ENCODE measurements around the gene CCBE1. TPM values are rescaled to one million over a fixed set of nuclear protein-coding genes. Genes with fewer than 3 reads are reported as not detected.

CCBE1 gene
- total RNA-seq, 4 donors from 2014 or later: 2.2 to 7.7 (median 4.1) TPM

- H3K4me3 ChIP-seq: no peak overlapping the region
Observed at GRCh38 chr18:59660366-59660765, 36.9 kb downstream of the CCBE1 start.

GRCh38 chr18:59659508-59660170 lies 37.6 kb downstream of the CCBE1 start:
- H3K4me1 ChIP-seq: no peaks in the 10 kb centered on the region
- no peak overlapping the region for H3K27ac ChIP-seq
- ATAC-seq: no peak
- H3K9me3 ChIP-seq: no peaks in the 10 kb centered on the region
- TF ChIP-seq EP300 (IDR thresholded peaks at IDR 0.05): no peak
- TF ChIP-seq, protein P1, sequence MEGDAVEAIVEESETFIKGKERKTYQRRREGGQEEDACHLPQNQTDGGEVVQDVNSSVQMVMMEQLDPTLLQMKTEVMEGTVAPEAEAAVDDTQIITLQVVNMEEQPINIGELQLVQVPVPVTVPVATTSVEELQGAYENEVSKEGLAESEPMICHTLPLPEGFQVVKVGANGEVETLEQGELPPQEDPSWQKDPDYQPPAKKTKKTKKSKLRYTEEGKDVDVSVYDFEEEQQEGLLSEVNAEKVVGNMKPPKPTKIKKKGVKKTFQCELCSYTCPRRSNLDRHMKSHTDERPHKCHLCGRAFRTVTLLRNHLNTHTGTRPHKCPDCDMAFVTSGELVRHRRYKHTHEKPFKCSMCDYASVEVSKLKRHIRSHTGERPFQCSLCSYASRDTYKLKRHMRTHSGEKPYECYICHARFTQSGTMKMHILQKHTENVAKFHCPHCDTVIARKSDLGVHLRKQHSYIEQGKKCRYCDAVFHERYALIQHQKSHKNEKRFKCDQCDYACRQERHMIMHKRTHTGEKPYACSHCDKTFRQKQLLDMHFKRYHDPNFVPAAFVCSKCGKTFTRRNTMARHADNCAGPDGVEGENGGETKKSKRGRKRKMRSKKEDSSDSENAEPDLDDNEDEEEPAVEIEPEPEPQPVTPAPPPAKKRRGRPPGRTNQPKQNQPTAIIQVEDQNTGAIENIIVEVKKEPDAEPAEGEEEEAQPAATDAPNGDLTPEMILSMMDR (IDR thresholded peaks at IDR 0.05): no peak
- no peak for TF ChIP-seq POLR2A (IDR thresholded peaks at IDR 0.05)
- no peak for TF ChIP-seq POLR2AphosphoS5 (IDR thresholded peaks at IDR 0.05)
- no peak overlapping the region for H3K4me3 ChIP-seq
- WGBS, 2 donors (ENCODE audit: low coverage in 1 of 2): 74 to 76% methylated on average over 4 to 14 of the region's 14 CpGs
- no peaks in the 10 kb centered on the region for H3K27me3 ChIP-seq
- H3K36me3 ChIP-seq: no peaks in the 10 kb centered on the region

More at GRCh38 chr18:59660366-59660765, 36.9 kb downstream of the CCBE1 start:
- Histone ChIP-seq H3K36me3 (no peaks in the 10 kb centered on the region), H3K27me3 (no peaks in the 10 kb centered on the region), H3K4me1 (no peaks in the 10 kb centered on the region), H3K9me3 (no peaks in the 10 kb centered on the region), H3K27ac (no peak overlapping the region)
- WGBS, 2 donors (ENCODE audit: low coverage in 1 of 2): 62 to 65% methylated on average over 4 of the region's 4 CpGs
- no peak for TF ChIP-seq POLR2AphosphoS5 (IDR thresholded peaks at IDR 0.05)
- TF ChIP-seq, protein P1 (IDR thresholded peaks at IDR 0.05): no peak
- TF ChIP-seq EP300 (IDR thresholded peaks at IDR 0.05): no peak
- TF ChIP-seq POLR2A (IDR thresholded peaks at IDR 0.05): no peak
- no peak for ATAC-seq

DNA sequence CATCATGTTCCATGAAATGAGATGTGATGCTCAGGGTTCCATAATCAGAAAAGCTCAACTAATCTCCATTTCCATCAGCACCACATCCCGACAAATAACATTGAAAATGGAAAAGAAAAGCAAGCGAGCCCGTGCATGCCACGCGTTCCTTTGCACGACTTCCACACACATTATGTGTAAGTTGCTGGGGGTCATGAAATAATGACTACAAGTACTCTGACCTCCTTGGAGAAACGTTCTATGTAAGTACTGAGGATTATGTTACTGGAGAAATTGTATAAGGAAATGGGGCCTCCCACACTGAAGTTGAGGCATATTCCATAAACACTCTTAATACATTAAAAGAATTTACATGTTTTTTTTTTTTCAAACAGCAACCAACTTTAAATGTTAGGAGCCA lies 38.3 kb downstream of the CCBE1 start:
- no peaks in the 10 kb centered on the region for H3K9me3 ChIP-seq
- peaks cover 0 to 4% (median 0%) of the 10 kb centered on the region in 3 donors for H3K4me1 ChIP-seq
- no peak for ATAC-seq
- H3K36me3 ChIP-seq: no peaks in the 10 kb centered on the region
- H3K4me3 ChIP-seq: no peak overlapping the region
- no peak for TF ChIP-seq EP300 (IDR thresholded peaks at IDR 0.05)
- no peak for TF ChIP-seq POLR2A (IDR thresholded peaks at IDR 0.05)
- no peak for TF ChIP-seq POLR2AphosphoS5 (IDR thresholded peaks at IDR 0.05)
- TF ChIP-seq, protein P1 (IDR thresholded peaks at IDR 0.05): no peak
- H3K27ac ChIP-seq: no peak overlapping the region
- no peaks in the 10 kb centered on the region for H3K27me3 ChIP-seq
- WGBS, 2 donors (ENCODE audit: low coverage in 1 of 2): 86 to 90% methylated on average over 5 to 7 of the region's 7 CpGs

DNA sequence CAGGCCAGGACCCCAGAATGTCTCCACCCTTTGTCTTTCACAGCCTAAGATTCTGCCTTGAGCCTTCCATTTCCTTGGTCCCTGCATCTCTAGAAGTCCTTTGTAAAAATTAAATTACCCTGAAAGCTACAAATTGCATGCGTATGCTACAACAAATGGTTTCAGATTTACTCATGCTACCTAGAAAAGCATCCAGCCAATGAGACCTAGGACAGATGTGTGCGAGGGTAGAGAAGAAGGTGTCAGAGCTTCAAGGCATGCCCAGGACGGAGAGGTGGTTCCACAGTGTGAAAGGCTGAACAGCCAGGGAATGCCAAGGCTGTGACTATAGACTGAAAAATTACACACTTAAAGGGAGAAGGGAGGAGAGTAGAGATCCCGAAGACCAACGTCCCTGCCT lies 40.2 kb downstream of the CCBE1 start:
- 69 to 93% methylated on average over 2 to 5 of the region's 5 CpGs for WGBS, 2 donors (ENCODE audit: low coverage in 1 of 2)
- H3K4me1 ChIP-seq: peaks cover 0 to 16% (median 7%) of the 10 kb centered on the region in 3 donors
- H3K9me3 ChIP-seq: no peaks in the 10 kb centered on the region
- TF ChIP-seq POLR2A (IDR thresholded peaks at IDR 0.05): no peak
- no peak for TF ChIP-seq EP300 (IDR thresholded peaks at IDR 0.05)
- no peak for TF ChIP-seq POLR2AphosphoS5 (IDR thresholded peaks at IDR 0.05)
- TF ChIP-seq, protein P1 (IDR thresholded peaks at IDR 0.05): no peak
- H3K27me3 ChIP-seq: no peaks in the 10 kb centered on the region
- H3K36me3 ChIP-seq: no peaks in the 10 kb centered on the region
- H3K4me3 ChIP-seq: no peak overlapping the region
- no peak overlapping the region for H3K27ac ChIP-seq
- ATAC-seq: no peak

DNA sequence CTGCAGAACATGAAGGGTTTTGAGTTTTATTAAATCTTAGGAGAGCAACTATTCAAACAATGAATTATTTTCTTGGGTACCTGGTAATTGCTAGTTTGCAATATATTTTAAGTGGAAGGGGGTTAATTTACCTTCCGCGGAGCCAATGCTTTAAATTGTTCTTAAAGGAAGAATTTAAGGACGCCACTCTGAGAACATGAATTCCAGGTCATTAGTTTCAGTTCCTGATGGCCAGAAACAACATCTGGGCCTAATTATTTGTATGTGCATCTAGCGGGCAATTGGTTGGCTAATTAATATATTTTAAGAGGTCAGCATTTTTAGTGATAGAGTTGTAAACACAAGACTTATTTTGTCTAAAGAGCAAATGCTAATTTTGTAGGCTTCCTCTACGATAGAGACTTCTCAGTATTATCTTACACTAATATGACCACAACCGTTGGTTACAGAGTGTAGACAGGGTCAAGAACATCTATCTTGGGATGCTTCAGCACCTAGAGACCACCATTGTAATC lies 40.8 kb downstream of the CCBE1 start:
- Histone ChIP-seq H3K4me1 (peaks cover 0 to 16% (median 7%) of the 10 kb centered on the region in 3 donors), H3K27ac (no peak overlapping the region)
- WGBS, 2 donors (ENCODE audit: low coverage in 1 of 2): 79 to 87% methylated on average over 6 of the region's 6 CpGs

More for the DNA sequence above, 40.8 kb downstream of the CCBE1 start:
- Histone ChIP-seq H3K36me3 (no peaks in the 10 kb centered on the region), H3K4me3 (no peak overlapping the region), H3K9me3 (no peaks in the 10 kb centered on the region), H3K27me3 (no peaks in the 10 kb centered on the region)
- TF ChIP-seq EP300 (IDR thresholded peaks at IDR 0.05) (no peak), POLR2A (IDR thresholded peaks at IDR 0.05) (no peak), POLR2AphosphoS5 (IDR thresholded peaks at IDR 0.05) (no peak)
- TF ChIP-seq, protein P1 (IDR thresholded peaks at IDR 0.05): no peak
- no peak for ATAC-seq
